Measurements from ENCODE around the gene CLEC2D.
"Not testable (repeated sequence)": the region's sequence is repeated elsewhere in the genome, so short reads cannot be mapped to it uniquely, and the experiment has no call there.

Gene CLEC2D

DNA sequence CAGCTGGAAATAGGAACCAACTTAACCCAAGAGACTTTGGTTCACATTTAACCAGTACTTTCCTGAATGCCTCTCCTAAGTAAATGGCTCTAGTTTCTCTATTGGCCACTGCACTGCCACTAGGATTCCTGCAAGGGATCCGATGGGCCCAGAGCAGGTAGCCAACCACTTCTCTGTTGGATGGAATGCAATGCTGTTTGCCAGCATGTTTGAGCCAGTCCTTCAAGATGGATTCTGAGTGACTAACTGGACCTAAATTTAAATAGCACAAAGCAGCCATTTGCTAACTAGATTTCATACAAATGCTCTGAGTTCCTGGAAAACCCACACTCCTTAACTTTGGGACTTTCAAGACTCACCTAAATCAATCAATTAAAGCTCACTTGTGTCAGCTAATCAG is 9.5 kb upstream of the CLEC2D start:
- no peak for DNase-seq

DNA sequence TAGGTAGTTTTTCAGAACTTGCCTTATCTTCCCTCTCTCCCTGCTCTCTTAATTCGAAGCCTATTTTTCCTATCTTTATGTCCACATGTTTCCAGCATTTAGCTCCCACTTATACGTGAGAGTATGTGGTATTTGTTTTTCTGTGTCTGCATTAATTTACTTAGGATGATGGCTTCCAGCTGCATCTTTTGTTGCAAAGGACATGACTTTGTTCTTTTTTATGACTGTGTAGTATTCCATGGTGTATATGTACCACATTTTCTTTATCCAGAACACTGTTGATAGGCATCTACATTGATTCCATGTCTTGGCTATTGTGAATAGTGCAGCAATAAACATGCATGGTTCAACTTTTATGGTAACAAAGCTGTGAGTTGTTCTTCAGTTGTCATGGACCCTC is 7.8 kb upstream of the CLEC2D start:
- DNase-seq = no peak

DNA sequence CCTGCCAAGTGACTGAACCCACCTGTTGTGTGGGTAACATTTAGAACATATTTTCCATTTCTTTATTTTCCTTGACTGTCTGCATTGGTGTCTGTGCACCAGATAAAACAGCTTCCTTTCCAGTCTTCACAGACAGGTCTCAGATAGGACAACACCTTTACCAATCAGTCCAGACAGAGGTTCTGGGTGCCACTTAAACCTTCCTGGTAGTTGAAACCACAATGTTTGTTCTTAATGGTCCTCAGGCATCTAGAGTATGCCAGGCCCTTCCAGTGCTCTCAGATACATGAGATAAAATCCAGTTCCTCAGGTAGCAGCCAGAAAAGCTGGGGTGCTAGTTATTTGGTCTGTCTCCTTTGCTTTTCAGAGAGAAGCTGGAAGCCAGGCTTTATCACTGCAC is 7.0 kb upstream of the CLEC2D start:
- DNase-seq = no peak

DNA sequence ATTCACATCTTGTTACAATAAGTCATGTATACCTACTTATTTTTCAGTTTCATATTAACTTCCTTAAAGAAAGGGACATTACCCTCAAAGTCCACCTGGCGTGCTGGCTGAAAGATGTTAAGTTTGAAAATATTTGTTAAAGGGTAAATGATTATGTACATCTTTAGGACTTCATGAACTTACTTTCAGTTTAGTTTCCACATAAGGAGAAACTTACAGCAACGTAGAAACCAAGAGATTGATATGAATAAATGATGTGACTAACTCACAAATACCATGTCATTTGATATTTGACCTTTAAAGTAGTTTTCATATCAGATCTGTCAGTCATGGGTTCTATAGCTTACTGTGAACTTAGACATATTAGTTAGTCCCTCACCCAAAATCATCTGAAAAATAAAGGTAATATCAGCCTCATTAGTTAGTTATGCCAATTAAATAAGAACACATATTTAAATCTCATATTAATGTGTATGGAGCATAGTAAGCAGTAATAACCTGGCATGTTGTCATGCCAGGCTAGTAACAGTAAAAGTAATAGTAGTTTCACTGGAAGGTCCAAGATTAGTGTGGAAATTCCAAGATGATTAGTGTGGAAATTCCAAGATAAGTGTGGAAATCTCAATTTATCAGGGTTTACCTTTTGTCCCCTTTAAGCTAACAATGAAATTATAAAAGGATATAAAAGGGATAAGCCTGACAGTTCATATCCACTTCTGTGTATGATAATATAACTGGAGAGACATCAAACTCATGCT is 1.9 kb upstream of the CLEC2D start:
- no peak for DNase-seq

- no peak for DNase-seq
Observed at GRCh38 chr12:9668161-9669018, 1.1 kb upstream of the CLEC2D start.

DNA sequence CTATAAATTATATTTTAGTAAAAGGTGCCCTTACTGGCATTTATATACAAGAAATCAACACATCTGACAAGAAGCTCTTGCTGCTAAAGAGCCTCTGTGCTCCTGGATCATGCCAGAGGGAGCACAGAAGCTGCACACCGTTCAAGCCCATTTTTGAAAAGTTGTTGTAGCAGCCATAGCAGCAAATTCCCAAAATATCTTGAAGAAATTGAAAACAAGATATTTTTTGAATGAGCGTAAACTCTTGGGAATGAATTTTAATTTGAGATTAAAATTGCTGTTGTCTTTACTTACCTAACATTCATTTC is 540 bp upstream of the CLEC2D start:
- no peak for DNase-seq

DNA sequence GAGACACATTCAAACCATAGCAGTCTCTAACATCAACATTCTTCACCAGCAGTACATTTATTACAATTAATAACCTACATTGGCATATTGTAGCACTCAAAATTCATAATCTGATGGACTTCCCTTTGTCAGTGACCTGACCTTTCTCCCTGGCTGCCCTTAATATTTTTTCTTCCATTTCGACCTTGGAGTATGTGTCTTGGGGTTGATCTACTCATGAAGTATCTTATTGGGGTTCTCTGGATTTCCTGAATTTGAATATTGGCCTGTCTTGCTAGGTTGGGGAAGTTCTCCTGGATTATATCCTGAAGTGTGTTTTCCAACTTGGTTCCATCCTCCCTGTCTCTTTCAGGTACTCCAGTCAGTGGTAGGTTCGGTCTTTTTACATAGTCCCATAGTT is 2.8 kb downstream of the CLEC2D start:
- DNase-seq = not testable (repeated sequence)

GRCh38 chr12:9673404-9674225 is 4.1 kb downstream of the CLEC2D start:
- peak; percentile 49 for DNase-seq

- no peak for DNase-seq
Observed at GRCh38 chr12:9674226-9674590, 4.7 kb downstream of the CLEC2D start.

GRCh38 chr12:9682508-9682907 is 13.0 kb downstream of the CLEC2D start:
- not testable (repeated sequence) for DNase-seq

GRCh38 chr12:9682949-9683348 is 13.4 kb downstream of the CLEC2D start:
- not testable (repeated sequence) for DNase-seq

- DNase-seq = not testable (repeated sequence)
Observed at GRCh38 chr12:9685366-9685765, 15.9 kb downstream of the CLEC2D start.

- DNase-seq = no peak
Observed at GRCh38 chr12:9685915-9686314, 16.4 kb downstream of the CLEC2D start.

GRCh38 chr12:9687228-9687627 is 17.7 kb downstream of the CLEC2D start:
- DNase-seq = no peak

DNA sequence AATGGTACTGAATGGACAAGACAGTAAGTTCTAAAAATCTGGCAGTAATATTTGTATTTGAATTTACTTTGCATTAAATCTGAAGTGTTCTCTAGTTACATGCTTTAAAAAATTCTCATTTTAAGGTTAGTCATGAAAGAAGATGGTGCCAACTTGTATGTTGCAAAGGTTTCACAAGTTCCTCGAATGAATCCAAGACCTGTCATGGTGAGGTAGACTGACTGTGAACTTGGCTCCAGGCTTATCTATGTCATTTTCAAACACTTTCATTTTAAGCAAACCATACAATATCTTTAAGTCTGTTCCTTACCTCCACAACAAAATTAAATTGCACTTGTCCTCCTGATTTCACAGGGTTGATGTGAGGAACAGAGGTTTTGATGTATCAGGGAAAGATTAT is 23.4 kb downstream of the CLEC2D start:
- no peak for DNase-seq

DNA sequence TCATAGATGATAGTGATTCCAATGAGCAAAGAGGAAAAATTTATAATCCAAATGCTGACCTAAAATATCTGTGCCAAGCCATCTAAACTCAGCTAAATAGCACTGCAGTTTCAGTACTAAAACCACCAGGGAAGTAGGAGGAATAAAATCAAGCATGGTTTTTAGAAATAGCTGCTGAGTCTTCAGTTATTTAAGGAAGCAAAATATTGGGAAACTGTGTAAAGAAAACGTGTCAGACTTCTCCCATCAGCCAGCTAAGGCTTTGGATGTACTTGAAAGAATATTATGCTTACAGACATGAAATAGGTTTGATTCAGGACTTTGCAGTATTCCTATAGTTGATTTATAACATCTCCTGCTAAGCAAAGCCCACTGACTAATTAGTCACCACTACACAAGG is 24.7 kb downstream of the CLEC2D start:
- no peak for DNase-seq

GRCh38 chr12:9695150-9695549 is 25.6 kb downstream of the CLEC2D start:
- DNase-seq = not testable (repeated sequence)

DNA sequence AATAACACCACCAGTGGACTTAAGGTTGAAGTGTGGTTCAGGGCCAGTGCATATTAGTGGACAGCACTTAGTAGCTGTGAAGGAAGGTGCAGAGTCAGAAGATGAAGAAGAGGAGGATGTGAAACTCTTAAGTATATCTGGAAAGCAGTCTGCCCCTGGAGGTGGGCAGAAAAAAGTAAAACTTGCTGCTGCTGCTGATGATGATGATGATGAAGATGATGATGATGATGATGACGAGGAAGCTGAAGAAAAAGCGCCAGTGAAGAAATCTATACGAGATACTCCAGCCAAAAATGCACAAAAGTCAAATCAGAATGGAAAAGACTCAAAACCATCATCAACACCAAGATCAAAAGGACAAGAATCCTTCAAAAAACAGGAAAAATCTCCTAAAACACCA is 26.1 kb downstream of the CLEC2D start:
- not testable (repeated sequence) for DNase-seq

- no peak for DNase-seq
Observed at GRCh38 chr12:9697619-9698018, 28.1 kb downstream of the CLEC2D start.

- DNase-seq = no peak
Observed at GRCh38 chr12:9698681-9699080, 29.2 kb downstream of the CLEC2D start.

DNA sequence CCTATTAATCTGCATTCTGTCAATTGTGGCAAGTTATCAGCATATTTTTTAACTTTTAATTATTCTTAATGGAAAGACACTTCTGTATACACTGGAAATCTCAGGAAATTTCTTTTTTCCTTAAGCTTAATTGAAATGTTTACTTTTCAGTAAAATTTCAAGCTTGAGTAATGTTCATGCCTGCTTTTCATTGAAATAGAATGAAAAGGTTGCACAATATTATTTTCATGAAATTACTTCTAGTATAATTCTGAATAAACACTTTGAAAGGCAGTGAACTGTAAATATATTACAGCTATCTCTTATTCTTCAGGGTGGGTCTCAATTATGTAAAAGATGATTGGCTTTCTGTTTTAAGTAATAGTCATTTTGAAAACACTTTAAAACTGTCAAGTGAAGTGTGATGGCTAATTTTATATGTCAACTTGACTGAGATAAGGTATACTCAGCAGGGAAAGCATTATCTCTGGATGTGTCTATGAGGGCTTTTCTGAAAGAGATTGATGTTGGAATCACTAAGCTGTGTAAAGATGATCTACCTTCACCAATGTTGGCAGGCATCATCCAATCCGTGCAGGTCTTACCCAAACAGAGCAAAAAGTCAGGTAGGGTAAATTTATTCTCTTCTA is 29.9 kb downstream of the CLEC2D start:
- no peak for DNase-seq

GRCh38 chr12:9699898-9700605 is 30.5 kb downstream of the CLEC2D start:
- DNase-seq = no peak

- DNase-seq = no peak
Observed at GRCh38 chr12:9700606-9700956, 31.1 kb downstream of the CLEC2D start.

Data from stimulated activated CD4-positive, alpha-beta T cell treated with anti-CD3 and anti-CD28 coated beads, Interleukin-12 subunit alpha, Interleukin-12 subunit beta, amount 100 ng/mL, for 4 hours (primary cell).